NOMO-1 (cell line): Measurements from ENCODE around the gene RPS18.
A peak's percentile ranks its signal among the peaks of the same experiment; 100 is the strongest.

Experiments used
- DNase-seq, 2 experiments: peaks; one replicate each; lab custom pipeline; 2025; ENCODE audit not compliant: unreplicated experiment in 2 of 2; lab: John Stamatoyannopoulos, UW

Gene RPS18

DNA sequence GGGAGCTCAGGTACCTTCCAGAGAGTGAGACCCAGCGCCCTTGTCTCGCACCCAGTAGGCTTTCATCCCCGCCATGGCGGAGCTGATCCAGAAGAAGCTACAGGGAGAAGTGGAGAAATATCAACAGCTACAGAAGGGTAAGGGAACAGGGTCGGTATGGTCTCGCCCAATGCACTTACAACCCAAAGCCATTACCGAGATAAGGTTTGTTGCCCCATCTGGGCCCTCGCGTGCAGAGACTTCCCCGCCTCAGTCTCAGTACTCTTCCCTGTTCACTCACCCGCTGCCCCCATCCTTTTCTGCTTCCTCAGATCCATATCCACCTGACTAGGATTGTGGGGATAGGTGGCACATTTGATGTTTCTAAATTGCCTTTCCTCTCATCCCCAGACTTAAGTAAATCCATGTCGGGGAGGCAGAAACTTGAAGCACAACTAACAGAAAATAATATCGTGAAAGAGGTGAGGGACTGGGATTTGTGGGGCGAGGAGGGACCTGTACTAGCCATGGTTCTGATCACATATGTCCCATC lies 18.0 kb downstream of the RPS18 start:
- DNase-seq: peak in 1 of 2 experiments; percentile 24

DNA sequence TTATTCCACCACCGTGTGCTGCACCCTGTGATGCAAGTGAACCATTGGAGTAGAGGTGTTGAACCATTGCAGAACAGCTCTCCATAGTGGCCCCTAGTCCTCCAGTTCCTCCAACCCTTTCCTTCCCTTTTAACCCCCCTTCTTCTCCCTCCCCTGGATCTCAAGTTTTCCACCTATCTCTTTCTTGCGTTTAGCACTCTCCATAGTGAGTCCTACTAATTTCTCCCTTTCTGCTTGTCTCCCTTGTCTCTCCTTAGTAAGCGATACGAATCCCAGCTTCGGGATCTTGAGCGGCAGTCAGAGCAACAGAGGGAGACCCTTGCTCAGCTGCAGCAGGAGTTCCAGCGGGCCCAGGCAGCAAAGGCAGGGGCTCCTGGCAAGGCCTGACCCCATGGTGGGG lies 18.6 kb downstream of the RPS18 start:
- DNase-seq: no peak

DNA sequence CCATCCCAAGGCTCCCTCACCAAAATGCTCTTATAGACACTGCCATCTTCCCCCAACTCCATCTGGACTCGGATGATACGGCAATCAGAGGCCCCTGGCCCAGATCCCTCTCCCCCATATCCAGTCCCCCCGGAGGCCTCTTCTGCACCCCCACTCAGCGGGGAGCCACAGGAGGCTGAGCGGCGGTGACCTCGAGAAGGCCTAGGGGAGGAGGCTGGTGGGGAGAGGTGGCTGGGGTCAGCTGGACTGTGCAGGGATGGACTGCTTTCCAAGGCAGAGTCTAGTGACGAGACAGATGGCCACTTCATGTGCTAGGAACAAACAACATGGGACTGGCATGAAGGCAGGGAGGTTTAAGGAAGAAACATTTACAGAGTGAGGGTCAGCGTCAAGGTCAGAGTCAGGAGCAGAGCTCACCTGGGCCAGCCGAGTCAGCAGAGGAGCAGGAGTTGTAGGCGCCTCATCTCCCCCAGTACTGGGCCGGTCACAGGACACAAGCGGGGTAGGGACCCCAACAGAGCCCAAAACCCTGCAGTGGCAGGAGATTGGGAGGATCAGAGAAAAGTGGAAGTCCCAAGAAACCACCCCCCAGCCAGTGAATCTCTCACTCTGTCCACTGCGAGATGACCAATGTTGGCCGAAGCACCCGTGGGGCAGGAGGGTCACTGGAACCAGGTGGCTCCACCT lies 21.3 kb downstream of the RPS18 start:
- no peak for DNase-seq

DNA sequence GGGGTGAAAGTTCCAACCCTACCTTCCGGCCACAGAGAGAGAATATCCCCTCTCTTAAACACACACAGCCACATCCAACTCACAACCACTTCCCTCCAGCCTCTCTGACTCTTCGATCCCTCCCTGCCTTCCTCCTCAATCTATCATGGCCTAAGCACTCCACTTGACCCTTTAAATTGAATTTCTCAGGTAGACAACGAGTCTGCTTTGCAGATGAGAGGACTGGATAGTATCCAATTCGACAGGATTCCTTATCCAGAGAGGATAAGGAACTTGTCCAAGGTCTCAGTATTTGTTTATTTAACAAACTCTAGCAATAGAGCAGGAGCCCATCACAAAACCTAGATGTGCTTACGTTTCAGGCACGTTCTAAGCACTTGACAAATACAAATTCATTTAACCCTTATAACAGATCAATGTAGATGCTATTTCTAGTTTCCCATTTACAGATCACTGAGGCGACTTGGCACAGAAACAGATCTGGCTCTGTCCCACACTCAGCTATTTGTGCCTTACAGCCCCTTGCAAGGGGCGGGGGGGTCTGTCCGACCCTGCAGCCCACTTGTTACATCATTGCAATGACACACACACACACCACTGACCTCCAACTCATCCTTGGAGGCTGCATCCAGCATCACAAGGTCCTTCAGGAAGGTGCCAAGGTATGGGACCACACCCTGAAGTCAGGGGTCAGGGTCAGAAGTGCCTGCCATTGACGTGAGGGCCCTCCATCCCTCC lies 22.4 kb downstream of the RPS18 start:
- DNase-seq: no peak

DNA sequence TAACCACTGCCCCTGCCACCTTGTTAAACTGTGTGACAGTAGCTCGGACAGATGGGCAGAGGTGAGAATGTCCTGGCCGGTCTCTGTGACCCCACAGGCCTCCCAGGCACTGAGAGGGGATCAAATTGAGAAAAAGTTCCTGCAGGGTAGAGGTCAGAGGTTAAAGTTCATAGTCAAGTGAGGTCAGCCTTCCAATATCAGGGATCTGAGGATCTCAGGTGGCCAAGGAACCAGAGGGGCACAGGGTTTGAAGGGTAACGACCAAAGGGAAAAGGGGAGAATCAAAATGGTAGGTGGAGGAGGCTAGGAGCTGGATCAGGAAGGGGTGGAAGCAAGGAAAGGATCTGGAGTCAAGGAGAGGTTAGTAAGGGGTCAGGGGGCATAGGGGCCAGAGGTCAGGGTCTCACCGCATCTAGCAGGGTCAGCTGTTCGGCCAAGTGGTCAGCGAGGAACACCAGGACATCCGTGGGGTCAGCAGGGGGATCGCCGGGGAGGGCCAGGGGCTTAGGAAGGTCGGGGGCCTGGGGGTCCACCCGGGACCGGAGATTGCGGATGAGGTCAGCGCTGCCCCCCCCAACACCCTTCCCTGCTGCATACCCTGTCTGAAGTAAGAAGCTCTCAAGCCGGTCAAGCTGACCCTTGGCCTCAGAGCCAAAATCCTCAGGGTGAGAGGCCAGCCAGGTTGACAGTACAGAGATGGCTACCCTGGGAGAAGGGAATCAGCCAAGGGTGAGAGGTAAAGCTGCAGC lies 23.9 kb downstream of the RPS18 start:
- no peak for DNase-seq

DNA sequence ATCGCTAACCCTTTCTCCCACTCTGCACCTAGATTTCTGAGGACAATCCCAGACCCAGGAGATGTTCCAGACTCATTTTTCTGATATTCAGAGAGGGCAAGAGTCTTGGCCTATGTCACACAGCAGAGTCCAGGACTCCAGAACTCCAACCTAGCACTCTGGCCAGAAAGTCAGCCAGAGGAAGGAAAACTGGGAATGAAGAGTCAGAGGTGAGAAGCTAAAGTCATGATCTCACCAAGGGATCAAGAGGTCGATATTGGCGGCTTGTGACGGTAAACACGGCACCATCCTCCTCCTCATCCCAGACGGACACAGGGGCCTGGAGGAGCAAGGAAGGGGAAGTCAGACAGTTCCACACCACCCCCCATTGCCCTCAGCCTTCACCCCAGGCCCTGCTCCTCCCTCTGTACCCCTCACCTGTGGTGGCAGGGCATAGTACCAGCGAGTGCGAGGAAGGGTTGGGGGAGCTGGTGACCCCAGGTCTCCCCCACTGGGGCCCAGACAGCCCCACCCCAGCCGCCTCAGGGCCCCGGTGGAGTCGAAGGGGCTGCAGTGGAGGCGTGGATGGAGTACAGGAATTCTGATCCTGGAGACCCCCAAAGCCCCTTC lies 25.0 kb downstream of the RPS18 start:
- DNase-seq: no peak

DNA sequence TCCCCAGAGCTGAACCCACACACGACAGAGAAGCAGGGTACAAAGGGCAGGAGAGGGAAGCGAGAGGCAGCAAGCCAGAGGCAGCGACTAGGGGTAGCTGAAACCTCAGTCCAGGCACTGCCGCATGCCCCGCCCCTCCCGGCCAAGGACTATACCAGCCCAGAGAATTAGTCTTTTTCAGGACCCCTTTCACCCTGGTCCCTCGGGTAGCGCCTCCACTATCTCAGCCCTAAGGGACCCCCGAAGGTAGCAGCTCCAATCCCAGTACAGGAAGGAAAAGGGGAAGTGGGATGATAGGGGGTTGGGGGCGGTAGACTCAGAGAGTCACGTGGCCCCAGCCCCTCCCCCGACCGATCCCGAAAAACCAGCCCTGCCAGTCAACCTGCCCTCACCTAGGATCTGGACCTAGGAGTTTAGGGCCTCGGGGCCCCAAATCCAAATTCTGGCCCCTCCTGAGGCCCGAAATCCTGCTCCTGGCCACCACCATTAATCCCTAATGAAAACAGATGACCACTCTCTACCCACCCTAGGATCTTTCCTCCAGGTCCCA lies 25.6 kb downstream of the RPS18 start:
- peak; percentile 36 to 57 for DNase-seq

DNA sequence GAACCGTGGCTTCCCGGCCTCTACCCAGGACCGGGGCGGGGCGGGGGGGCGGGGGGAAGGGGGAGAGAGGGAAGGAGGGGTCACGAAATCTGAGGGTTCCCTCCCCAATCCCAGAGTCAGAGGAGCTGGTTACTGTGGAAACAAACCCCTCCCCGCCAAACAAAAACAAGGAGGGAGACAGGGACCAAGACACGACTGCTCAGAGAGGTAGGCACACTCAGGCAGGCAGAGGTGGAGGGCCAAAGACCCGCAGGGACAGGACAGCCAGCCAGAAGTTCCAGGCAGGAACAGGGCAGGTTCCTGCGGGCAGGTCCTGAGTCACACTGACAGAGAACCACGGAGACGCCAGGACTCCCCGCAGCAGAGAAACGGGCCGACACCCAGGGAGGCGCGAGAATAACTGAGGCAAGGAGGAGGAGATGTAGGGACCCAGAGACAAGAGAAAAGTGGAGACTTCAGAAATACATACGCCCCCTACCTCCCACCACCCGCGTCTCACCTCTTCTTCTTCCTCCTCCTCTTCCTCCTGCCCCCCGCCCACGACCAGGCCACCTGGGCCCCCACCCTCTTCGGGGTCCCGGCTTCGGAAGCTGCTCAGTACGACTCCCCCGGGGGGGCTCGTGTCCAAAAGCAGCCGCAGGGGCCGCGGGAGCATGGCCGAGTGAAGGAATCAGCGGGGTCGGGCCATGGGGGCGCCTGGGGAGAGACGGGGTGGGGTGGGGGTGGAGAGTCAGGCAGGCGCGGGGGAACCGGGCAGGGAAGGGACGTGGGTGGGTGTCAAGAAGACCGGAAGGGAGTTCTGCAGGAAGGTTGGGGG lies 26.3 kb downstream of the RPS18 start:
- DNase-seq: peak; percentile 43 to 63

DNA sequence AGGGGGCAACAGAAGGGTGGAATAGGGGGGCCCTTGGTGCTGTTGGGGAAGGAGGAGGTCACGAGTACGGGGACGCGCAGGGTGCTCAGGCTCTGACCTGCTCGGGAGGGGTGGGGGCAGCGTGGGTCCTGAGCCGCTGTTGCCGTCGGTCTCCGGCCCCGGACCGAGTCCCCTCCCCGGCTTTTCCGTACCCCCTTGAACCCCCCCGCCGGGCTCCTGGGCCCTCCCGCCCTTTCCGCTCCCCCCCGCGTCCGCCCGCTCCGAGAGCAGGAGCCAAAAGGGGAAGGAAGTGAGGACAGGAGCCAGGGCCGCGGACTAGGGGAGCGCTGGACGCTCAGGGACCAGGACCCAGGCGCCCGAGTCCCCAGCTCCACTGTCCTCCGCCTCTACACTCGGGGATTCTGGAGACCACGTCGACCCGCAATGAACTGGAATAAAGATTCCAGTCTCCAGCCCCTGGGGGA lies 26.9 kb downstream of the RPS18 start, which contains the start of gene RGL2:
RGL2 (minus strand) TSS at position 170 of the 464 bp plus-strand sequence. CDS start 332 bp downstream, outside the sequence.
- DNase-seq: peak; percentile 53 to 81

DNA sequence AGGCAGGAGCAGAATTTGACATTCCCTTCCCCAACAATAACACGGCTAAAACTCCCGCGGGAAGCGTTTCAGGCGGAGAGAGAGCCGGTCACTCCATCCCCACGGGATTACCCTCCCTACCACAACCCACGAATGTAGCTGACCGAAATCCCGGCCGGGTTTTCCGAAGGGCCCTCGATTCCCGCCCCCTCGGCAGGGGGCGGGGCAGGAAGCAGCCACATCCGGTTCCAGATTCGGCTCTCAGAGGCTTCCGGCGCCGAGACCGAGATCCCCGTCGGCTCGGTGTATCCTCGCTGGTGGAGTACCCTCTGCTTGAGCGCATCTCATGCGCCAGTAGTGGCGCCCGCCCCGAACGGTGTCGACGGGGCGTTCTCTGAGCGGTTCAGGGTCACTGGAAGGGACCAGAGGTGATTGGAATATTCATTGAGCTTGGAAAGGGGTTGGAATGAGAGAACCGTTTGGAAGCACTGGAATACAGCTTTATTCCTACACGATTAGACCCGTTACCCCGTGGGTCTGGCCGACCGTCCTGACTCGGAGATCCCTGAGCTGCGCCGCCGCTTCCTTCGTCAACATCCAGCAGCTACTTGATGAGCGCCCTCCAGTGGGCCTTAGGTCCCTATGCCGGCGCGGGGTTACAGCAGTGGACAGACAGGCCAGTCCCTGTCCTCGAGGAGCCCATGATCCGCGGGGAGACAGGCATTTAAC lies 27.5 kb downstream of the RPS18 start:
- peak; percentile 87 to 92 for DNase-seq

DNA sequence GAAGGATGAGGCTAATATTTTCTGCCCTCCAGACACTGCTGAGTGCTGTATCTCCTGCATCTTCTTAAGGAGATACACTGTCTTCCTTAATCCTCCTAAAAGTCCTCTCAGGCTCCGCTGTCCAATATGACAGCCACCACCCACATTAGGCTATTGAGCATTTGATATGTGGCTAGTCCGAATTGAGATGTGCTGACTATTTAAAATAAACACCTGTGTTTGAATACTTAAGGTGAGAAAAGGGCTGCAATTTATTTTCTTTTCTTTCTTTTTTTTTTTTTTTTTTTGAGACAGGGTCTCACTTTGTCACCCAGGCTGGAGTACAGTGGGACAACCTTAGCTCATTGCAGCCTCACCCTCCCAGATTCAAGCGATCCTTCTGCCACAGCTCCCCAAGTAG lies 30.0 kb downstream of the RPS18 start:
- DNase-seq: no peak

DNA sequence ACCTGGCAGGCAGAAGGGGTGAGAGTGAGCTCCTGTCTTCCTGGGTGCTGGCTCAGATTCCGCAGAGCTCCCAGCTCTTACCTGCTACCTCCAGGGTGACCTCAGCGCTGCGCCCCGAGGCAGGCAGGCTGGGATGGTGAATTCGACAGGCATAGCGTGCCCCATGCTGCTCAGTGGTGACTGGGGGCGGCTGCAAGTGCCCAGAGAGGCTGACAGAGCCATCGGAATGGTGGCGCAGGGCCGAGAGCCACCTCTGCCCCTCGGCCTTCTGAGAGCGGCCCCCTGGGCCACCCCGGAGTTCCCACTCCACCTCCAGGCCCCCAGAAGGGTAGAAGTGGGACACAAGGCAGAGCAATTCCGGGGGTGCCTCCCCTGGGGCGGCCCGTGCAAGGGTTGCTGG lies 32.3 kb downstream of the RPS18 start:
- no peak for DNase-seq

DNA sequence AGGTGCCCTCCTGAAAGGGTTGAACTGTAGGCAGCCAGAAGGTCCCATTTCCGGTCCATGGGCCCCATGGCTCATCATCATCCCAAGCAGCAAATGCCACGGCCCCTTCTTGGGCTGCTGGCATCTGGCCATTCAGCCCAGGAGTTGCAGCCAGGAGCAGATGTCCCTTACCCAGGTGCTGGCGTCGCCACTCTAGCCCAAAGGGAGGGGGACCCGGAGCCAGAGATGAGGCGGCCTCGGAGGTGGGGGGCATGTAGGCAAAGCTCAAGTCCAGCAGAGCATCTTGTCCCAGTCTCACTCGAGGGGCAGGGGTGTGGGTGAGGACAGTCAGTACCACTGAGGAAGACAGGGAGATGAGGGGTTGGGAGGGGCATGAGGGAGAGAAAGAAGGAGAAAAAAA lies 33.2 kb downstream of the RPS18 start:
- no peak for DNase-seq

DNA sequence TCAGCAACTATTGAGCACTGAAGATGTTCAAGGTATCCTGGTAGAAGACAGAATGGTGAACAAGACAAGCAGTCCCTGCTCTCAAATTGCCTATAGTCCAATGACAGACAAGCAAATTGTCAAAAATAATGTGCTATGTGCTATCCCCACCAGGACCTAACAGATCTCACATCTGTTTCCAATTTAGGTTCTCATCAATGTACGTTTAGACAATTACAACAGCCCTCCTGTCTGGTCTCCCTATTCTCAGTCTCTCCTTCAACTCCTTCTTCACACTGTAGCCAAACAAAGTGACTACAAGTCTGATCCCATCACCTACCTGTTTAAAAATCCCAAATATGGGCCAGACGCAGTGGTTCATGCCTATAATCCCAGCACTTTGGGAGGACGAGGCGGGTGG lies 34.5 kb downstream of the RPS18 start:
- no peak for DNase-seq

DNA sequence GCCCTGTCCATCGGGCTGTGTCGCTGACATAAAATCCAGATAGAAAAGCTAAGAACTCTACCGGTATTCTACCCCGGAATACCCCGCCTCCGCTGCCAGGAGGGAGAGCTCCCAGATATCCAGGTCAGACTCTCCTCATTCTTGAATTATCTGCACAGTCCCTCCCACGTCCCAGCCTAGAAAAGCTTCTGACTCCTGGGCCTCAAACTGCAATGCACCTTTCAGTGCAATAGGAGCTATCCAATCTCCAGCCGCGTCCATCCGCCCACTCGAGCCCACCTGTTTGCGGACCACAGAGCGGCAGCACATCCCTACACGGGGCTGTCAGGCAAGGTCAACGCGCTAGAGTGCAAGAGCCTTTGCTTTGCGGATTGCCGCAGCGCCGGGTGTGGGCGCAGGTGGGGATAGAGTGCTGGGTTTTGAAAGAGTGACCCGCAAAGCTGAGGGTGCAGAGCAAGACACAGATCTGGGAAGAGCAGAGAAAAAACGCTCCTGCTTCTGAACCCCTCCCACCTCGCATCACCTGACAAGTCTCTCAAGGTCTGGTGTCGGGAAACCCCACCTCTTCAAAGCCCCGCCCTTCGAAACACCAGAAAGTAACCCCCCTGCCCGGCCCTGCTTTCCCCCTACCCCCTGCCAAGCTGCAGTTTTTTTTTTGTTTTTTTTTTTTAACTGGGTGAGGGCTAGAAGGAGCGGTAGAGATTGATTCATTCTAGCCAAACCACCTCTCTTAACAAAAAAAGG lies 40.7 kb downstream of the RPS18 start:
- peak; percentile 45 to 67 for DNase-seq

DNA sequence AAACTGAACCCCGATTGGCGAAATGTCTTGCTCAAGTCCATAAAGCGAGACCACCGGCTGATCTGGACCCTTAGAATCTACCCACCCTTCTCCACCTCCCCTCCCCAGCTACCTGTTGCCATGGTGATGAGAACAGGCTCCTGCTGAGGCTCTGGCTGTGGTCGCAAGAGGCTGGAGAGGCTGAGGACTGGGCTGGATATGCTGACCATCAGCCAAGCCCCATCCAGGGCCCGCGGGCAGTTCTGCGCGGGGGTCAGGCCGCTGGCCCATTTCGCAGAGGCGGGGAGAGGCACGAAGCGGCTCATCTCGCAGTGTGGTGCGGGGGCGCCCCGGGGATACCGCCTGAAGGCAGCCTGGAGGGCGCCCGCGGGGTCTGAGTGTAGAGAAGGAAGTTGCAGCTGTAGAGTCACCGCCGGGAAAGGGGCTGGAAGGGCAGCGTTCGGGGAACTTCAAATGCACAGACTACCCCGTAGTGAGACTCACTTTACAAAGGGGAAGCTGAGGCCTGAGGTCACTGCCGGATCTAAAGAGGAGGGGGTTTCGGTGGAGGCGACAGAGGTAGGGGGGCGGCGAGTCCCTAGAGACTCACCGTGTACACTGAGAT lies 41.3 kb downstream of the RPS18 start:
- peak; percentile 55 to 58 for DNase-seq

DNA sequence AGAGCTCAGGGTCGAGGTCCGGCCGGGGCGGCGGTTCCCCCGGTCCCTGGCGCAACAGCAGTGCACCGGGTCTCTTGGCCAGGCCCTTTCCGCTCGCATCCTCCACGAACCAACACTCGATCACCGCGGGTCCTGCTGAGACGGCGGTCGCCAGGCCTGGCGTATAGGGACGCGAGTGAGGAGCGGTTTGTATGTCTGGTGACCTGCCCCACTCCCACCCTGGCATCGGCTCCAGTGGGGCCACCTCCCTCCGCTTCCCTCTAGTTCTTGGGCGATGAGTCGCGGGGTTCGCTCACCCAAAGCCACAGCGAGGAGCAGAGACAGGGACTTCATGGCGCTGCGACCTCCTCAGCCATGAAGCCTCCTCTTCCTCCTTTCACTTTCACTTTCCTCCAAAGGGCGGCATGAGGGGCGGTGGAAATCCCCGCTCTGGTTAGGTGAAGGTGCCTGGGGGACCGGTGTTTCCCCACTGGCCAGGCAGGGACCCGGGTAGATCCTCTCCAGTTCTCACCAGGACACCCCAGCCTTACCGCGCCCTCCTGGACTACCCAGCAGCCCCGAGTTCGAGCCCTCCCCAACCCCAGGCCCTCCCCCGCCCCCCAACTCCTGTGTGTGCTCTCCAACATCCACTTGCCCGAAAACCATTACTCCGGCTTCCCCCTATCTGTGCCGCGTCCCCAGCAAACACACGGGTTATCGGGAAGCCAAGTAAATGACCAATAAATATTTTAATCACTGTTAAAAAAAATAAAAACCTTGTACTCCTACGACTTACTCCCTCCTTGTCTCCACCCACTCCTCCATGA lies 42.0 kb downstream of the RPS18 start, which contains the start of gene TAPBP:
TAPBP (minus strand) TSS at position 370 of the 806 bp plus-strand sequence; CDS start at position 333, 37 bp downstream.
- DNase-seq: peak; percentile 48 to 57
